NCI-H1105 (cell line): ENCODE data around the gene INHA.
A peak's percentile ranks its signal among the peaks of the same experiment; 100 is the strongest.

ENCODE experiments used
- DNase-seq: peaks from one replicate; lab custom pipeline; 2025; lab: John Stamatoyannopoulos, UW

INHA gene

DNA sequence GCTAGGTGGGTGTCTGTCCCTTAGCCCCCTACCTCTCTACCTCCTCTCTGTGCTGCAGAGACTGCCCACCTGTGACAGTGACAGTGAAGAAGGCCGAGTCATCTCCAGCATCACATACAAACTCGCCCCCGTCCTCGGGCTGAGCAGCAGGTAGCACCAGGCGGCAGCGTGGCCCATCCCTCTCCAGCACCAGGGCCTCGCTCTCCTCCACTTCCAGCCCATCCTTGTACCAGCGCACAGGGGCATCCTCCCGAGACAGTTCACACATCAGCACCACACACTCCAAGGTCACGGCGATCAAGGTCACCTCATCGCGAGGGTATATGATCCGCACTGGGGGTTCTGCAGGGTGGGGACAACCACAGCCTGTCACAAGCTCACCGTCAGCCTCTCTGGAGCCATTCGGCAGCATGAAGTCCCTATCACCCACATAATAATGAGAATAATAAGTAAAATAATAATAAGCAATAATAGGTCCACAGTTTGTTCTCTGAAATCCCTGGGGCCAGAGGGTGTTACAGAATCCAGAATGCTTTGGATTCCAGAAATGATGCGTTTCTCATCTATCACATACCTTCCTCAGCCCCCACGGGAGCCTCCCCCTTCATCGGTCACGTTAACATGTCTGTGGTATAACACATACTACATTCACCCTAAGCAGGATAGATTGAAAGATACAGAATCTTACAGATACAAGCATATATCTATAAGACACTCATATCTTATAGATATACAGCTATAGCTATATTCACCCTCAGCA, 12.8 kb upstream of the INHA start:
- no peak for DNase-seq

- DNase-seq = no peak
These were observed 11.8 kb upstream of the INHA start for GRCh38 chr2:219560037-219560892.

GRCh38 chr2:219560893-219561178, 11.3 kb upstream of the INHA start:
- DNase-seq = no peak

DNA sequence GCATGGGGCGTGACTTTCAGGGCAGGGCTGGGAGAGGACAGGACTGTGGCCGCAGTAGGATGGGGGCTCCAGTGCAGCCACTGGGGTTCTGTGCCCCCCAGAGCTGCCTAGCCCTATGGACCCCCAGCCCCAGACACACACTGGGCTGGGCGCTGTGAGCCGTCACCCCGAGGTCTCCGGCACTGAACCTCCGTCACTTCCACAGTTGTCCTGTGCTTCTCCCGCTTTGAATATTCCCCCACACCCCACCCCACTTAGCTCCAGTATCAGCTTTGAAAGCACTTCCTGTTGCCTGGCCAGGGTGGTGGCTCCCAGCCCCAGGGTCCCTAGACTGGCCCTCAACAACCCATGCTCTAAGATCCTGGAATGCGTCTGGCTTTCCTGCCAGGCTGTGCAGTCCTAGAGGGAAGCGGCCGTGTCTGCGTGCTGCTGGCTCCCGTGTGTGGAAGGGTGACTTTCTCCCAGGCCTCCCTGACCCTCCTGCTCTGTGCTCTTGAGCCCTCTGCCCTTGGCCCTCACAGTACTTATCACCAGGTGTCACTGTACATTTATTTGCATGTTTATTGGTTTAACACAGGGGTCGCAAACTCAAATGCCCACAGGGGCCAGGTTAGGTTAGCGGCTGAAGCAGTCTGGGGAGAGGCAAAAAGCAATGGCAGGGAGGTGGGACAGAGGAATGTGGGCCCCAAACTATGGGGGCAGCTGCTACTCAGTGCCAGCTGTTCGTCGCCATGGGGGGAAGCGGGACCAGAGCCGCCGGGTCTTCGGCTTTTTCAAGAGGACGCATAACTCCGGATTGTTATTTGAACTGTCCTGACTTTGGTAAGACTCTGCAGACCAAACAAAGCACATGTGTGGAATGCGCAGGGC, 10.7 kb upstream of the INHA start:
- no peak for DNase-seq

DNA sequence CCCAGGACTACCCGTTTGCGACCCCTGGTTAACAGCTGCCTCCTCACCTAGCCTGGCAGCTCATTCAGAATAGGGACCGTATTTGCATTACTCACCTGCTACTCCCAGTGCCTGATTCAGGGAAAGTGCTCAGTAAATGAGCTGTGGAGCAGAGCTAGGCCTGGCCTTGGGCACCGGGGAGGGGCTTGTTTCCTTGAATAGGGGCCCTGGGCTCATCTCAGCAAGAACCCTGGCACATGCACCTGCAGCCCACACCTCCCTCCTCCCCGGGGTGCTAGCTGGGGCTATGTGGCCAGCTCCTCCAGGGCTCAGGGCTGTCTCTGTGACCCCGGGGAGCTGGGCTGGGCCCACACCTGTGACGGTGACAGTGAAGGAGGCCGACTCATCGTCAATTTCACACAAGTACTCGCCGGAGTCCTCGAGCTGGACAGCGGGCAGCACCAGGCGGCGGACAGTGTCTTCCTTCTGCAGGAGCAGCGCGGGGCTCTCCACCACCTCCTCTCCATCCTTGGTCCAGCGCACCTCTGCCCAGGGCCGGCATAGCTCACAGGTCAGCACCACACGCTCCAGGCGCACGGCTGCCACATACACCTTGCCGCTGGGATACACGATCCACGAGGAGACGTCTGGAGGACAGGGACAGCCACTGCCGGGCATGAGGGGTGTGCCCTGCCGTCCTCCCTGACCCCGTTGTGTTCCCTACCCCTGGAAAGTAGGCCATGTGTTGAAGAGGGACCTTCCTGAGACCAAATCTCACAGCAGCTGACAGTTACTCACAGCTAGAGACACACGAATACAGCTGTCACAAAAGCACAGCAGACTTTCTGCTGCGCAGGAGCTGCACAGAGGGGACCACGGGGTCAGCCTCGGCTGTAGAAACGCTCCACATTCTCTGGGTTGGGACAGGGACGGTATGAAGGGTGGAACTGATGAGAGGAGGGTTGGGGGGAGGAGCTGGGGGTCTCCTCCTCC, 9.8 kb upstream of the INHA start:
- no peak for DNase-seq

- DNase-seq = no peak
These were observed 8.7 kb upstream of the INHA start for GRCh38 chr2:219563271-219563928.

- no peak for DNase-seq
These were observed 6.7 kb upstream of the INHA start for GRCh38 chr2:219565130-219566080.

DNA sequence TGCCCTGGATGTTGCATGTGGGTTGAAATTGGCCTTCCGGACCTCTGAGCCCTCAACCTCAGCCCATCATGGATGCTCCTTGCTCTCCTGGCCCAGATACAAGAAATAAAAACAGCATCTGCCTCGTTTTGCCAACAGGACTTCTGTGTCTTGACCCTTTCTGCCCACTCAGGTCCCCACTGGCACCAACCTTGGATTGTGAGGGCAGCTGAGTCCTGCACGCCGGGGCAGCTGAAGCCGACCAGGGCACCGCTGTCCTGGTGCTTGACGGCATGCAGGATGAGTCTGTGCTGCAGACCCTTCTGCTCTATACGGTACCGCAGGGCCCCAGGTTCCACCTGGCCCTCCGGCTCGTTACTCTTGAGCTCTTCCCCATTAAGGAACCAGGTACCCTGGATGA, 5.5 kb upstream of the INHA start:
- DNase-seq = no peak

GRCh38 chr2:219567131-219567530, 5.0 kb upstream of the INHA start:
- DNase-seq = no peak

DNA sequence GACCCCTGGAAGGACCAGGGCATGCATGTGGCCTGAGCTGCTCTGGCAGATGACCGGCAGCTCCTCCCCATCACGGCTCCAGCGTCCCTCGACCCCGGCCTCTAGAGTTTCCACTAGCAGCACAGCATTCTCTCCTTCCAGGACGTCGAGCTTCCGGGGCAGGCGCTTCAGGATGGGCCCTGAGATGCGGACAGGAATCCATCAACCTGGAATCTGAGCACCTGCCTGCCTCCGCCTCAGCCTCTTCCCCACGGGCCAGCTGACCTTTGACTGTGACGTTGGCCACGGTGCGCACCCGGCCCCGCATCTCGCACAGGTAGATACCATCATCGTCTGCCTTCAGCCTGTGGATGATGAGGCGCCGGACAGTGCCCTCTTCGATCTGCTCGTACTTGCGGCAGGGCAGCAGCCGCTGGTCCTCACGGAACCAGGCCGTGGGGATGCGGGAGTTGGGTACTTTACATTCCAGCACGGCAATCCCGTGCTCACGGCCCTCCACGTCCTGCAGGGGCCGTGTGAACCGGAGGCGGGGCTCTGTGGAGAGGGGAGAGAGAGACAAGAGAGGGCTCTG, 4.2 kb upstream of the INHA start:
- no peak for DNase-seq

GRCh38 chr2:219569041-219569440, 3.1 kb upstream of the INHA start:
- DNase-seq = no peak

- no peak for DNase-seq
These were observed 2.5 kb upstream of the INHA start for GRCh38 chr2:219569635-219570034.

DNA sequence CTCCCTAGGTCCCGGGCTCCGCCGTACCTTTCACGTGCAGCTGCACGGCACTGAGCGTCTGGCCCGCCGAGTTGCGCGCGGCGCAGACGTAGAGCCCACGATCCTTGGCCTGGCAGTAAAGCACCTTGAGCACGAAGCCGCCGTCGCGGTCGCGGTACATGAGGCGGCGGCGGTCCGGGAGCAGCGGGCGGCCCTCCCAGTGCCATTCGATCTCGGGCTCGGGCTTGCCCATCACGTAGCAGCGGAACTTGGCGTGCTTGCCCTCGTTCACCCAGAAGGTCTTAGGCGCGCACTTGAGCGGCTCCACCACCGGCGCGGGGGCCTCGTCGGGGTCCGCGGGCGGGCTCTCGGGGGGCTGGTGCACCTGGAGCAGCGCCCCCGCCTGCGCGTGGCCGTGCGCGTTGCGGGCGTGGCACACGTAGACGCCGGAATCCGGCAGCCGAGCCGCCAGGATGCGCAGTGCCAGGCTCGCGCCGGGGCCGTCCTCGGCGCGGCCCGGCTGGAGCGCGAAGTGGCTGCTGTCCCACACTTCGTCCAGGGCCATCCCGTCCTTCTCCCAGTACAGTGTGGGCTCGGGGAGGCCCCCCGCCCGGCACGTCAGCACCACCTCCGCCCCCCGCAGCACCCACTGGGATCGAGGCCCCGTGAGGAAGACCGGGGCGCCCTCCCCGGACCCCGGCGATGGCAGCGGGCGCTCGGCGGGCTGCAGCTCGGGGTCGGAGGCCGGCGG, 1.8 kb upstream of the INHA start:
- no peak for DNase-seq

GRCh38 chr2:219570924-219571310, 1.2 kb upstream of the INHA start:
- no peak for DNase-seq

- DNase-seq = peak; percentile 85
These were observed 536 bp upstream of the INHA start, which contains the start of gene OBSL1 for GRCh38 chr2:219571311-219572236. Gene OBSL1, minus strand, starts transcription at chr2:219571539. Its CDS starts 307 bp downstream, at chr2:219571232.

- DNase-seq = no peak
These were observed 1.1 kb downstream of the INHA start for GRCh38 chr2:219573166-219573565.
